ENCODE measurements around the gene POU6F1. TPM values are rescaled to one million over a fixed set of nuclear protein-coding genes. Genes with fewer than 3 reads are reported as not detected.

POU6F1 gene
- total and polyA plus RNA-seq, 2 of the 8 experiments (the other 6 are each of a cell fraction or from before 2014, with no cell fraction given) = 5.6 to 8.7 TPM

- H4K8ac ChIP-seq (ENCODE audit: extremely low read depth, insufficient read depth, low read length) = no peak overlapping the region
- no peak overlapping the region for H2BK20ac ChIP-seq (ENCODE audit: low read length)
- no peak overlapping the region for H3K23ac ChIP-seq (ENCODE audit: insufficient read length)
- no peak overlapping the region for H2BK120ac ChIP-seq (replicated peaks; ENCODE audit: low read depth, low read length)
- no peaks in the 10 kb centered on the region for H3K9me3 ChIP-seq (ENCODE audit: insufficient read depth in 2 of 2, low read depth in 1 of 2, low read length in 1 of 2)
- no peak overlapping the region for H2BK15ac ChIP-seq (ENCODE audit: low read length)
- no peaks in the 10 kb centered on the region for H3K4me1 ChIP-seq (replicated peaks in 1 of 4; ENCODE audit: control insufficient read depth in 3 of 4, insufficient read depth in 4 of 4, low read length in 3 of 4)
- H3K14ac ChIP-seq (ENCODE audit: insufficient read length) = no peak overlapping the region
- ChIA-PET CTCF (ENCODE audit: partially characterized antibody) (no interaction called here), POLR2A (ENCODE audit: partially characterized antibody) (no interaction called here)
- H2BK12ac ChIP-seq (ENCODE audit: low read depth, low read length) = no peak overlapping the region
- H3K79me1 ChIP-seq (ENCODE audit: low read depth, low read length) = no peaks in the 10 kb centered on the region
- no peaks in the 10 kb centered on the region for H4K20me1 ChIP-seq (replicated peaks in 1 of 2; ENCODE audit: control insufficient read depth in 1 of 2, insufficient read depth in 2 of 2, low read length in 2 of 2)
- H2BK5ac ChIP-seq (ENCODE audit: low read depth, low read length) = no peak overlapping the region
- no peaks in the 10 kb centered on the region for H3K27me3 ChIP-seq (replicated peaks in 1 of 4; ENCODE audit: control insufficient read depth in 3 of 4, extremely low read depth in 1 of 4, insufficient read depth in 3 of 4, low read length in 3 of 4)
- no peak for DNase-seq (ENCODE audit: low read depth in 1 of 2, low spot score in 2 of 2)
- H4K91ac ChIP-seq (replicated peaks; ENCODE audit: insufficient read length, low read length) = no peak overlapping the region
- H3K4ac ChIP-seq (replicated peaks; ENCODE audit: insufficient read length, low read depth, low read length) = no peak overlapping the region
- no peak overlapping the region for H3K18ac ChIP-seq (ENCODE audit: extremely low read depth, low read length)
- H3K9ac ChIP-seq (replicated peaks in 1 of 4; ENCODE audit: extremely low read depth in 1 of 4, low read depth in 3 of 4, low read length in 3 of 4) = no peak overlapping the region
- H3K36me3 ChIP-seq (ENCODE audit: control insufficient read depth in 2 of 4, insufficient read depth in 4 of 4, low read length in 3 of 4) = no peaks in the 10 kb centered on the region
- no peak overlapping the region for H3K4me3 ChIP-seq (ENCODE audit: extremely low read depth in 1 of 4, insufficient read depth in 2 of 4, low read depth in 3 of 4, low read length in 4 of 4)
- no peak overlapping the region for H4K5ac ChIP-seq (ENCODE audit: insufficient read length, low read depth, low read length)
- no peak overlapping the region for H3K56ac ChIP-seq (replicated peaks; ENCODE audit: insufficient read length, low read depth, low read length)
- H2AFZ ChIP-seq (ENCODE audit: low read length) = no peak overlapping the region
- H3K79me2 ChIP-seq (ENCODE audit: control insufficient read depth in 1 of 2, insufficient read depth in 2 of 2, low read length in 2 of 2) = no peaks in the 10 kb centered on the region
- no peak overlapping the region for H2AK5ac ChIP-seq (ENCODE audit: low read depth, low read length)
- no peak overlapping the region for H3K27ac ChIP-seq (ENCODE audit: low read depth, low read length)
- 88% methylated on average over 5 of the region's 5 CpGs; no CpG with 5 or more reads in 1 of the 2 experiments for WGBS, 2 experiments (ENCODE audit: extremely low coverage in 1 of 2, insufficient coverage in 1 of 2, insufficient read length in 1 of 2, insufficient replicate concordance in 2 of 2, low coverage in 1 of 2, low lambda C conversion rate in 2 of 2, missing lambda C conversion rate in 1 of 2)
- no peak overlapping the region for H3K4me2 ChIP-seq (ENCODE audit: insufficient read depth in 1 of 2, low read depth in 2 of 2, low read length in 2 of 2)
- no peaks in the 10 kb centered on the region for H3K23me2 ChIP-seq (ENCODE audit: low read depth, low read length)
- FAIRE-seq = no peak
- TF ChIP-seq KDM1A (IDR thresholded peaks at IDR 0.05; ENCODE audit: borderline replicate concordance, low read length) = no peak
- no peak for TF ChIP-seq POU5F1 (IDR thresholded peaks at IDR 0.05; ENCODE audit: low read depth, low read length)
- no peak for TF ChIP-seq MAX (IDR thresholded peaks at IDR 0.05)
- TF ChIP-seq EGR1 (IDR thresholded peaks at IDR 0.05; ENCODE audit: borderline replicate concordance, low read depth, low read length) = no peak
- no peak for TF ChIP-seq SUZ12 (IDR thresholded peaks at IDR 0.05; ENCODE audit: low read length)
- no peak for TF ChIP-seq POLR2AphosphoS5 (IDR thresholded peaks at IDR 0.05; ENCODE audit: low read depth, low read length)
- no peak for TF ChIP-seq EZH2 (IDR thresholded peaks at IDR 0.05; ENCODE audit: low read depth, low read length, severe bottlenecking)
- TF ChIP-seq ASH2L (IDR thresholded peaks at IDR 0.05; ENCODE audit: low read length) = no peak
- no peak for TF ChIP-seq GABPA (IDR thresholded peaks at IDR 0.05; ENCODE audit: borderline replicate concordance, insufficient read depth, low read length)
- TF ChIP-seq BRCA1 (IDR thresholded peaks at IDR 0.05; ENCODE audit: low read depth, low read length) = no peak
- no peak for TF ChIP-seq RAD21 (IDR thresholded peaks at IDR 0.05 in 1 of 2, conservative IDR thresholded peaks at IDR 0.05 in 1 of 2; ENCODE audit: low read depth in 2 of 2, low read length in 2 of 2)
- no peak for TF ChIP-seq BCL11A (IDR thresholded peaks at IDR 0.05; ENCODE audit: low read depth in 2 of 2, low read length in 2 of 2)
- no peak for TF ChIP-seq RBBP5 (IDR thresholded peaks at IDR 0.05; ENCODE audit: borderline replicate concordance, low read depth, low read length)
- TF ChIP-seq E2F6 (IDR thresholded peaks at IDR 0.05) = no peak
Observed at GRCh38 chr12:51181558-51181957, 36.3 kb downstream of the POU6F1 start.

All from H1 (cell line).